RWPE1 (cell line): ENCODE measurements around the gene SLC6A15.
A peak's percentile ranks its signal among the peaks of the same experiment; 100 is the strongest.

Experiments used
- CTCF ChIA-PET: fragments of 350-600 bp; sonication (Branson Sonifier 250); formaldehyde crosslinking; extraction: SDS; loops from one replicate; lab custom pipeline; 2021; lab: Yijun Ruan, JAX
- POLR2A ChIA-PET: fragments of 400-600 bp; formaldehyde crosslinking; extraction: SDS; loops from one replicate; lab custom pipeline; 2020; ENCODE audit warnings: antibody characterized with exemption; ENCODE audit not compliant: low non-redundant PET; lab: Yijun Ruan, JAX
- DNase-seq: peaks from one replicate; pipeline ENCODE4 v3.0.0; 2012; ENCODE audit warnings: low spot score
- H3K27ac ChIP-seq: fragments of 450-650 bp; 2 replicates; pipeline ENCODE4 v1.5.1; 2017
- CTCF ChIP-seq: fragments of 450-650 bp; conservative IDR thresholded peaks from 2 replicates; pipeline ENCODE4 v1.5.1; 2017; ENCODE audit warnings: low read depth, mild to moderate bottlenecking

SLC6A15 gene

GRCh38 chr12:84911271-84912197, 1.1 kb downstream of the SLC6A15 start:
- CTCF ChIA-PET = interaction anchor here (0.5 to 0.9 kb wide), 7 partner anchors 32 to 398 kb away, joined by 3 to 8 read pairs (median 3); no protein-coding TSS in a partner anchor
- TF ChIP-seq CTCF = no peak
- peak overlapping the region; percentile 94 for H3K27ac ChIP-seq
- DNase-seq = peak; percentile 84
- POLR2A ChIA-PET = no interaction called here

- no peak for DNase-seq
- TF ChIP-seq CTCF = no peak
- ChIA-PET CTCF (interaction anchor here (0.6 to 0.9 kb wide), 3 partner anchors 36 to 397 kb away, joined by 3 to 8 read pairs (median 4); no protein-coding TSS in a partner anchor), POLR2A (no interaction called here)
- H3K27ac ChIP-seq = peak overlapping the region; percentile 94
Observed at GRCh38 chr12:84910549-84911241, 1.9 kb downstream of the SLC6A15 start.

- TF ChIP-seq CTCF = no peak
- H3K27ac ChIP-seq = no peak overlapping the region
- no peak for DNase-seq
- CTCF ChIA-PET = no interaction called here
- POLR2A ChIA-PET = no interaction called here
Observed at GRCh38 chr12:84904051-84904450, 8.5 kb downstream of the SLC6A15 start.

- no peak overlapping the region for H3K27ac ChIP-seq
- no peak for TF ChIP-seq CTCF
- POLR2A ChIA-PET = no interaction called here
- CTCF ChIA-PET = no interaction called here
- DNase-seq = no peak
Observed at GRCh38 chr12:84891106-84891838, 21.3 kb downstream of the SLC6A15 start.

GRCh38 chr12:84889818-84890217, 22.8 kb downstream of the SLC6A15 start:
- CTCF ChIA-PET = no interaction called here
- no peak for TF ChIP-seq CTCF
- no peak overlapping the region for H3K27ac ChIP-seq
- no peak for DNase-seq
- POLR2A ChIA-PET = no interaction called here

GRCh38 chr12:84888861-84889260, 23.7 kb downstream of the SLC6A15 start:
- no peak overlapping the region for H3K27ac ChIP-seq
- ChIA-PET POLR2A (no interaction called here), CTCF (no interaction called here)
- no peak for TF ChIP-seq CTCF
- DNase-seq = no peak
